ENCODE measurements around the gene PRR35. TPM values are rescaled to one million over a fixed set of nuclear protein-coding genes. Genes with fewer than 3 reads are reported as not detected.
A peak's percentile ranks its signal among the peaks of the same experiment; 100 is the strongest.

PRR35 gene
- polyA plus RNA-seq, 3 donors = not detected

GRCh38 chr16:533391-534123 lies 26.6 kb upstream of the PRR35 start:
- Mint-ChIP-seq H3K27me3 (ENCODE audit: low read depth in 3 of 3) (no peaks in the 10 kb centered on the region), H3K4me1 (peaks cover 23% of the 10 kb centered on the region), H3K27ac (peak overlapping the region in 1 of 7 donors; percentile 30), H3K4me3 (no peak overlapping the region), H3K36me3 (peaks cover 17 to 38% of the 10 kb centered on the region in 2 donors), H3K9me3 (no peaks in the 10 kb centered on the region)
- H3K4me2 ChIP-seq (replicated peaks; ENCODE audit: extremely low read depth, low read length, poor library complexity, severe bottlenecking) = no peak overlapping the region
- intact Hi-C loops (cut with micrococcal nuclease) = no loop called here
- peaks cover 97% of the 10 kb centered on the region for H3K79me2 ChIP-seq (ENCODE audit: insufficient read depth, low read length)
- H2AFZ ChIP-seq (ENCODE audit: insufficient read depth, low read depth, low read length, poor library complexity, severe bottlenecking) = no peak overlapping the region
- H3K9ac ChIP-seq (ENCODE audit: insufficient read depth, low read length, poor library complexity, severe bottlenecking) = no peak overlapping the region
- 97% methylated on average over 30 of the region's 30 CpGs for WGBS (ENCODE audit: insufficient coverage)
- H3K36me3 ChIP-seq (replicated peaks in 1 of 2; ENCODE audit: control insufficient read depth in 1 of 2, insufficient read depth in 2 of 2, low read length in 2 of 2) = peaks cover 22% of the 10 kb centered on the region in 2 donors
- H3K9me3 ChIP-seq (replicated peaks in 1 of 2; ENCODE audit: control insufficient read depth in 1 of 2, insufficient read depth in 1 of 2, low read length in 2 of 2) = no peaks in the 10 kb centered on the region
- no peak for DNase-seq
- H3K4me3 ChIP-seq (replicated peaks in 1 of 3; ENCODE audit: low read depth in 2 of 3, low read length in 3 of 3) = no peak overlapping the region
- peaks cover 92% of the 10 kb centered on the region for H4K20me1 ChIP-seq (ENCODE audit: insufficient read depth, low read length)
- TF ChIP-seq, protein P1, sequence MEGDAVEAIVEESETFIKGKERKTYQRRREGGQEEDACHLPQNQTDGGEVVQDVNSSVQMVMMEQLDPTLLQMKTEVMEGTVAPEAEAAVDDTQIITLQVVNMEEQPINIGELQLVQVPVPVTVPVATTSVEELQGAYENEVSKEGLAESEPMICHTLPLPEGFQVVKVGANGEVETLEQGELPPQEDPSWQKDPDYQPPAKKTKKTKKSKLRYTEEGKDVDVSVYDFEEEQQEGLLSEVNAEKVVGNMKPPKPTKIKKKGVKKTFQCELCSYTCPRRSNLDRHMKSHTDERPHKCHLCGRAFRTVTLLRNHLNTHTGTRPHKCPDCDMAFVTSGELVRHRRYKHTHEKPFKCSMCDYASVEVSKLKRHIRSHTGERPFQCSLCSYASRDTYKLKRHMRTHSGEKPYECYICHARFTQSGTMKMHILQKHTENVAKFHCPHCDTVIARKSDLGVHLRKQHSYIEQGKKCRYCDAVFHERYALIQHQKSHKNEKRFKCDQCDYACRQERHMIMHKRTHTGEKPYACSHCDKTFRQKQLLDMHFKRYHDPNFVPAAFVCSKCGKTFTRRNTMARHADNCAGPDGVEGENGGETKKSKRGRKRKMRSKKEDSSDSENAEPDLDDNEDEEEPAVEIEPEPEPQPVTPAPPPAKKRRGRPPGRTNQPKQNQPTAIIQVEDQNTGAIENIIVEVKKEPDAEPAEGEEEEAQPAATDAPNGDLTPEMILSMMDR (IDR thresholded peaks at IDR 0.05) = no peak
- H3K27me3 ChIP-seq (ENCODE audit: control insufficient read depth in 2 of 2, insufficient read depth in 2 of 2, low read length in 2 of 2) = no peaks in the 10 kb centered on the region
- H3K27ac ChIP-seq (ENCODE audit: low read depth in 1 of 2, low read length in 2 of 2) = no peak overlapping the region
- peaks cover 26 to 35% of the 10 kb centered on the region in 2 donors for H3K4me1 ChIP-seq (ENCODE audit: control insufficient read depth in 1 of 2, insufficient read depth in 2 of 2, low read length in 2 of 2)

DNA sequence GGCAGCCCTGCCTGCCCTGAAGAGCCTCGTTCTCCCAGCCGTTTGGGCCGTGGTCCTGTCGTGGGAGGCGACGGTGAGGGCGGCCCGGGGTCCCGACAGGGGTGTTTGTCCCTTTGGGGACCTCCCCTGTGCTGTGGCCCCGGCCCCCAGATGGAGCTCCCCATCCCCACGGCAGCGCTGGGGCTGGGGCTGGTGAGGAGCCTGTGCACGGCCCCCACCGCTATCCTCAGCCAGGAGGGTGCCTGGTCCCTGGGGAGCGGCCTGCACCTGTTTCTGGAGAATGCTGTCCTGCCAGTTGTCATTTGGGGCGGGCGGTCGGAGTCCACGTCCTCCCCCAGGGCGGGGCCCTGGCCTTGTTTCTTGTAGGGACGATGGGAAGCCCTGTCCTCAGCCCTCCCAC lies 26.1 kb upstream of the PRR35 start:
- H3K36me3 ChIP-seq (replicated peaks in 1 of 2; ENCODE audit: control insufficient read depth in 1 of 2, insufficient read depth in 2 of 2, low read length in 2 of 2) = peaks cover 22 to 28% of the 10 kb centered on the region in 2 donors
- TF ChIP-seq, protein P1 (IDR thresholded peaks at IDR 0.05) = no peak
- no peak overlapping the region for H3K9ac ChIP-seq (ENCODE audit: insufficient read depth, low read length, poor library complexity, severe bottlenecking)
- intact Hi-C loops (cut with micrococcal nuclease) = no loop called here
- H3K4me3 Mint-ChIP-seq = no peak overlapping the region
- H3K9me3 ChIP-seq (replicated peaks in 1 of 2; ENCODE audit: control insufficient read depth in 1 of 2, insufficient read depth in 1 of 2, low read length in 2 of 2) = no peaks in the 10 kb centered on the region
- no peaks in the 10 kb centered on the region for H3K9me3 Mint-ChIP-seq
- H4K20me1 ChIP-seq (ENCODE audit: insufficient read depth, low read length) = peaks cover 91% of the 10 kb centered on the region
- H3K4me1 Mint-ChIP-seq = peaks cover 18% of the 10 kb centered on the region
- H3K4me3 ChIP-seq (replicated peaks in 1 of 3; ENCODE audit: low read depth in 2 of 3, low read length in 3 of 3) = no peak overlapping the region
- peaks cover 21 to 38% of the 10 kb centered on the region in 2 donors for H3K36me3 Mint-ChIP-seq
- no peaks in the 10 kb centered on the region for H3K27me3 ChIP-seq (ENCODE audit: control insufficient read depth in 2 of 2, insufficient read depth in 2 of 2, low read length in 2 of 2)
- peaks cover 20 to 30% of the 10 kb centered on the region in 2 donors for H3K4me1 ChIP-seq (ENCODE audit: control insufficient read depth in 1 of 2, insufficient read depth in 2 of 2, low read length in 2 of 2)
- H3K4me2 ChIP-seq (replicated peaks; ENCODE audit: extremely low read depth, low read length, poor library complexity, severe bottlenecking) = no peak overlapping the region
- no peak overlapping the region for H3K27ac ChIP-seq (ENCODE audit: low read depth in 1 of 2, low read length in 2 of 2)
- no peak overlapping the region for H3K27ac Mint-ChIP-seq
- 97% methylated on average over 18 of the region's 21 CpGs for WGBS (ENCODE audit: insufficient coverage)
- no peaks in the 10 kb centered on the region for H3K27me3 Mint-ChIP-seq (ENCODE audit: low read depth in 3 of 3)
- H3K79me2 ChIP-seq (ENCODE audit: insufficient read depth, low read length) = peaks cover 97% of the 10 kb centered on the region
- no peak for DNase-seq
- H2AFZ ChIP-seq (ENCODE audit: insufficient read depth, low read depth, low read length, poor library complexity, severe bottlenecking) = no peak overlapping the region
